Measurements from ENCODE around the gene TBL1X. TPM values are rescaled to one million over a fixed set of nuclear protein-coding genes. Genes with fewer than 3 reads are reported as not detected.
"Not testable (repeated sequence)": the region's sequence is repeated elsewhere in the genome, so short reads cannot be mapped to it uniquely, and the experiment has no call there.

The TBL1X gene
- total RNA-seq, 2 donors from 2014 or later: 9.2 to 17.4 TPM

DNA sequence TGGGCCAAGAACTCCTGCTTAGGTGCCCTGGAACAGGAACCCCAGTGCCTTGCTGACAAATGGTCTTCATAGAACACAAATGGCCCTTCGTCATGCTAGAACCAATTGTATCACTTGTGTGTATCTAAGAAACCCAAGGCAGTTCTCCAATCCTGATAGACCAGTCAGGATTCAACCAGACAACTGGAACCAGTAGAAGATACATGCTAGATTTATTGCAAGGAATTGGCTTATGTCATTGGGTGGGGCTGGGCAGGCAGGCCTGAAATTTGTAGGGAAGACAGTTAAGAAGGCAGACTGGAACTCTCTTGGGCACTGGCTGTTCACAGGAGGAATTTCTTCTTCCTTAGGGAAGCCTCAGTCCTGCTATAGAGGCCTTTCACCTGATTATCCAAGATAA is 17.0 kb upstream of the TBL1X start:
- Mint-ChIP-seq H3K36me3 (no peaks in the 10 kb centered on the region), H3K27ac (no peak overlapping the region), H3K9me3 (no peaks in the 10 kb centered on the region)
- DNase-seq (ENCODE audit: low spot score in 2 of 2) (no peak), ATAC-seq (no peak)

DNA sequence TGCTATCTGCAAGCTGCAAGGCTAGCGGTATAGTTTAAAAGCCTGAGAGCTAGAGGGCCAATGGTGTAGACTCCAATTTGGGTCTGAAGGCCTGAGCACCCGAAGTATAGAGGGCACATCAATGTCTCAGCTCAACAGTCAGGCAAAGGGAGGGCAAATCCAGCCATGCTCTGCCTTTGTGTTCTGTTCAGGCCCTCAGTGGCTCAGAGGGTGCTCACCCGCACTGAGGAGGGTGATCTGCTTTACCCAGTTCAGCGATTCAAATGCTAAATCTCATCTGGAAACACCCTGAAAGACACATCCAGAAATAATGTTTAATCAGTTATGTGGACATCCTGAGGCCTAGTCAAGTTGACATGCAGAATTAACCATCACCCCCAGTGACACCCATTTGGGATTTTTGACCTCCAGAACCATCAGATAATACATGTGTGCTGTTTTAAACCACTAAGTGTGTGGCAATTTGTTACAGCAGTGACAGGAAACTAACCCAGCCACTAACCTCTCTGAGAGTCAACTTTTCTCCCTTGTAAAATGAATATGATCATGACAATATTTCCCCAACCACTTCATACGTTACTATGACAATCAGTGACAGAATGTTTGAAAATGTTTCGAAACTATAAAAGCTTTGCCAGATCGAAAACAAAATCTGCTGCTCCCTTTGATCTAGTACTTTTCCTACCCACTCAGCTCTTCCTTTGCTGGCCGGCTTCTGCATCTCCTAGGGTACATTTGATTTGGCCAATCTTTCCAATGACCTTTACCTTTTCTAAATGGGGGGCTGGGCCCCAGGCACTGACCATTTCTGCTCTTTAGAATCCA is 8.4 kb upstream of the TBL1X start:
- no peaks in the 10 kb centered on the region for H3K36me3 Mint-ChIP-seq
- ATAC-seq (peak; percentile 93 to 94), DNase-seq (ENCODE audit: low spot score in 2 of 2) (peak in 1 of 2 donors; percentile 19)
- no peaks in the 10 kb centered on the region for H3K9me3 Mint-ChIP-seq
- peak overlapping the region; percentile 84 to 85 for H3K27ac Mint-ChIP-seq

DNA sequence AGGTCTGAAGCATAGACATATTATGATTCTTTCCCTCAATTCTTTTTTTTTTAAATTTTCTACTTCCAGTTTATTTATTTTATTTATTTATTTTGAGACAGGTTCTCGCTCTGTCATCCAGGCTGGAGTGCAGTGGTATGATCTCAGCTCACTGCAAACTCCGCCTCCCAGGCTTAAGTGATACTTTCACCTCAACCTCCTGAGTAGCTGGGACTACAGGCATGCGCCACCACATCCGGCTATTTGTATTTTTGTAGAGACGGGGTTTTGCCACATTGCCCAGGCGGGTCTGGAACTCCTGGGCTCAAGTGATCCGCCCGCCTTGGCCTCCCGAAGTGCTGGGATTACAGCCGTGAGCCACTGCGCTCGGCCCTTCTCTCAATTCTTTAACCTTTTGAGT is 6.8 kb upstream of the TBL1X start:
- not testable (repeated sequence) for DNase-seq (ENCODE audit: low spot score in 2 of 2); ATAC-seq; H3K27ac Mint-ChIP-seq; H3K36me3 Mint-ChIP-seq; H3K9me3 Mint-ChIP-seq

DNA sequence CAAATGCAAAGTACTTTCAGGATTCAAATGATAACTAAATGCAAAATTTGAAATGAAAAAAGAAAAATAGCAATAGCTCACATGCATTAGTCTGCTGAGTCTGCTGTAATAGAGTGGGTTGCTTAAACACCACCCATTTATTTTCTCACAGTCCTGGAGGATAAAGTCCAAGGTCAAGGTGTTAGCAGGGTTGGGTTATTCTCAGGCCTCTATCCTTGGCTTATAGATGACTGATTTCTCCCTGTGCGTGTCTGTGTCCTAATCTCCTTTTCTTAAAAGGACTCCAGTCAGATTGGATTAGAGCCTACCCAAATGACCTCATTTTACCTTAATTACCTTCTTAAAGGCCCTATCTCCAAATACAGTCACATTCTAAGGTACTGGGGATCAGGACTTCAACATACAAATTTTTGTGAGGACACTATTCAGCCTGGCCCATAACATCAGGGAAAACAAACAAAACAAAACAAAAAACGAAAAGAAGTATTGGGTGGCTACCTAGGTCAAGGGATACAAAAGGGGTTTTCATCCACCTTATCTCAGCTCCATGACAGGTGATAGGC is 6.3 kb upstream of the TBL1X start:
- ATAC-seq (no peak), DNase-seq (ENCODE audit: low spot score in 2 of 2) (no peak)
- Mint-ChIP-seq H3K27ac (no peak overlapping the region), H3K9me3 (no peaks in the 10 kb centered on the region), H3K36me3 (no peaks in the 10 kb centered on the region)

DNA sequence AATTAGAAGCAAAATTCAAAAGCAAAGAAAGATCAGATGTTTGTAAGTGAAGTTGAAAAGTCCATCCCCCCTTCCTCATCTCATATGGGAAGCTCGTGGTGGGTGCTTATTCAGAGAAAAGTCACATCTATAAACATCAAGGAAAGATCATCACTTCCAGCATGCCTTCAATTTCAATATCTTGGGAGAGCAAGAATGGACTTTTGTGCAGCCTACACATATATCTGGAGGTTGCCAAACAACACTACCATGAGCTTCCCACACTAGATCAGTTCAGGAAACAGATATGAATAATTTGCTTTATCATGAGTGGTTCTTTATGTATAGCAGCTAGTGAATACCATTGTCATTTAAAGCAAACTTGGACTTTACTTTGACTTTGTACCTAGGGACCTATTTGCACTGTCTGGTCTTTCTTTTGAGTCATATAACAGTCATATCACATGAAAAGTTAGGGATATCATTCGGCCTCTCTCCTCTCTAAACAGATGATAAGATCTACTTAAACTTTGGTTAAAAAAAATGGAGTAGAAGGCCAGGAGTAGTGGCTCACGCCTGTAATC is 5.6 kb upstream of the TBL1X start:
- ATAC-seq: no peak
- DNase-seq (ENCODE audit: low spot score in 2 of 2): no peak
- H3K9me3 Mint-ChIP-seq: no peaks in the 10 kb centered on the region
- no peaks in the 10 kb centered on the region for H3K36me3 Mint-ChIP-seq
- no peak overlapping the region for H3K27ac Mint-ChIP-seq

DNA sequence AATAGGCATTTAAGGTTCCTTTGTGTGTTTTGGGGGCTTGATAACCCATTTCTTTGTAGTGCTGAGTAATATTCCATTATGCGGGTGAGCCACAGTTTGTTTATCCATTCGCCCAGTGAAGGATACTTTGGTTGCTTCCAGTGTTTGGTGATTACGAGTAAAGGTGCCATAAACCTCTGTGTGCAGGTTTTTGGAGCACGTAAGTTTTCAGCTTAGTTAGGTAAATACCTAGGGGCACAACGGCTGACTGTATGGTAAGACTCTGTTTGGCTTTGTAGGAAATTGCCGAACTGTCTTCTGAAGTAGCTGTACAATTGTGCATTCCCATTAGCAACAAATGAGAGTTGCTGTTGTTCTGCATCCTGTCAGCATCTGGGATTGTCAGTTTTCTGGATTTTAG is 3.8 kb upstream of the TBL1X start:
- no peaks in the 10 kb centered on the region for H3K9me3 Mint-ChIP-seq
- H3K27ac Mint-ChIP-seq: no peak overlapping the region
- ATAC-seq (no peak), DNase-seq (ENCODE audit: low spot score in 2 of 2) (no peak)
- no peaks in the 10 kb centered on the region for H3K36me3 Mint-ChIP-seq

DNA sequence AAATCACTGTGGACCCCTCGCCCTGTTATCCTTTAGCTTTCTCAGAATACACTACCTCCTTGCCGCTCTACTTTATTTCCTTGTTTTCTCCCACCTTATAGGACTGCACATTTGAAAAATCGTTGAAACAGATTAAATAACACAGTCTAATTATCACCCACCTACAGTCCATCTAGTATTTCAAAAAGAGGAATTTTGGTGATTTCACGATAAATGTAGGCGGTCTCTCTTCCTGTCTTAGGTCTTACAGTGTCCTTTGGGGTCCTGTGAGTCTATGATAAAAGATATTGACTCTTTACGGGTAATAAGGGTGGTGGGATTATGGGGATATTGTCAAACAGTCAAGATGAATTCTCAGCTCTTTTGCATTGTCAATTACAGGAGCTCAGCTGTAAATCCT is 2.4 kb upstream of the TBL1X start:
- DNase-seq (ENCODE audit: low spot score in 2 of 2) (no peak), ATAC-seq (no peak)
- peak overlapping the region; percentile 71 to 87 for H3K27ac Mint-ChIP-seq
- no peaks in the 10 kb centered on the region for H3K36me3 Mint-ChIP-seq
- H3K9me3 Mint-ChIP-seq: no peaks in the 10 kb centered on the region

DNA sequence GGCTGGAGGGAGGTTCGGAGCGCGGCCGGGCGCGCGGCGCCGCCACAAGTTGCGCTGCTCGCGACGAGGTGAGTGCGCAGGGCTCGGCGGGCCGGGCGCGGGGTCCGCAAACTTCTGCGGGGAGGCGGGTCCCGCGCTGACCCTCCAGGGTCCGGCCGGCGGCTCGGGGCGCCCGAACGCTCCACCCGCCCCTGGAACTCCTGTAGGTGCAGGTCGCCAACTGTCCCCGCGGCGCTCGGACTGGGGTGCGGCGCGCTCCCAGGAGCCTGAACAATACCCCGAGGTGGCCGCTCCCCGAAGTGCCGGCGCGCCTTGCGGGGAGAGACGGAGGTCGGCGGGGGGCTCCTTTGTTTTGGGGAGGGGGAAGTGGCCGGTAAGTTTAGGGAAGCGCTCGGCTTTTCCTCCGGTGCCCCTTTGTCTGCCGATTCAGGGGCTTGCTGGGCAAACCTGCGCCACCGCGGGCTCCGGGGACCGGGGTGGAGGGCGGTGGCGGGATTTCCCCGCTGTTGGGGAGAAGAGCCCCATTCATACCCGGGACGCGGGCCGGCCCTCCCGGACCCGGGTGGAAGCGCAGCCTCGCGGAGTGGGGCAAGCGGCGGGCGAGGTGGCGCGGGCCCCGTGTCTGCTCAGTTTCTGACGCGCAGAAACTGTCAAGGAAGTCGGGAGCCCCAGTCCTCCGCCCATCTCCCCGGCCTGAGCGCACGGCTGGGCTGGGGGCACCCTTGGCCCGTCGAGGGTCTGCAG is 694 bp downstream of the TBL1X start:
- Mint-ChIP-seq H3K27ac (no peak overlapping the region), H3K36me3 (peaks cover 0 to 5% of the 10 kb centered on the region in 2 donors), H3K9me3 (no peaks in the 10 kb centered on the region)
- DNase-seq (ENCODE audit: low spot score in 2 of 2) (peak; percentile 26 to 56), ATAC-seq (peak; percentile 10 to 58)

DNA sequence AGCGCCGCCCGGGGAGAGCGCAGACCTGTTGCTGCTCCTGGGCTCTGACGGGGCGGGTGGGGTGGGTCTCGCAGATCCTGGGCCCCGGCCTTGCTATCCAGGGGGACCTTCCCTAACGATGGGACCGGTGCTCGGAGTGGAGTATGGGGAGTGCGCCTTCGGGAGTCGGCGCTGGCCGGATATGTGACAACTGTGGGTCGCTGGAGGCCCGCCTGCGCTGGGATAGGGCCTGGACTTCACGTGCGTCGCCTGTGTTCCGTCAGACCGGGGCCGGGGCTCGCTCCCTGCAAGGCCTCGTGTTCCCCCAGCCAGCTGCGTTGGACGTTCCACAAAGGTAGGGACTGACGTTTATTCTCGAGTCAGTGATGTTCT is 1.3 kb downstream of the TBL1X start:
- DNase-seq (ENCODE audit: low spot score in 2 of 2) (peak in 1 of 2 donors; percentile 16), ATAC-seq (peak in 1 of 2 donors; percentile 61)

DNA sequence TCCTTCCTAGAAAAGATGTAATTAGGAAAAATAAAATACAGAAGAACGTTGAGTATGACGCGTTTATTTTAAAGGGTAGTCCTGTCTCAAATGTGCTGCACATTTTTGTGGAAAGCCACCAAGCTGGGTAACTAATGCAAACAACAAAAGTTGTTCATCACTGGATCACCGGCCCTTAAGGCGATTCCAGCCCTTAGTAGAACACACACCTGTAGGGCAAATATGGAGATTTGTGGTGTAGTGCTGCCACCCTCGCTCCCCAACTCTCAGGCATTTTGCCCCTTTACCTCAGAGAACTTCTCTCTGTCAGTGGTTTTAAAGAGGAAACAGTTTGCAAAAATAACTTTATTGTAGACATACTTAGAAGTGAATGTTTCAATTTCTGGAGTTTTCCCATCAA is 1.9 kb downstream of the TBL1X start:
- Mint-ChIP-seq H3K36me3 (peaks cover 0 to 5% of the 10 kb centered on the region in 2 donors), H3K27ac (peak overlapping the region; percentile 64 to 77), H3K9me3 (no peaks in the 10 kb centered on the region)
- no peak for ATAC-seq
- no peak for DNase-seq (ENCODE audit: low spot score in 2 of 2)

More for the DNA sequence above, 1.3 kb downstream of the TBL1X start:
- peak overlapping the region in 1 of 2 donors; percentile 64 for H3K27ac Mint-ChIP-seq
- no peaks in the 10 kb centered on the region for H3K9me3 Mint-ChIP-seq
- peaks cover 0 to 5% of the 10 kb centered on the region in 2 donors for H3K36me3 Mint-ChIP-seq

DNA sequence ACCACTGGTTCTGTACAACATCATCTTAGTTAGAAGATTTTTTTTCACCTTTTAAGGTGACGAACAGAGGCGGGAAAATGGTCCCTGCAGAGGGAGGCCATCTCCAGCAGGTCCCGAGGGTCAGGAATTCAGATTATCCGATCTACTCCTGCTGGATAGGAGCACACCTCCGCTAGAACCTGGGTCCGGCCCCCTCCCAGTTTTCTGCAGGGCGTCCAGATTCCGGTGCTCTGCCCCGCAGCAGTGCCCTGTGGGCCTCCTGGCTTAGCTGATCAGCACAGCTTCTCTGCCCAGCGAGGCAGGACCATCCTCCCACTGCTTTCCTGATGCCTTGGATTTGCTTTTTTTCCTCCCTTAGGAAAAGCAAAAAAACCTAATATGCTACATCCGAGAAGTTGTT is 2.3 kb downstream of the TBL1X start:
- peaks cover 0 to 5% of the 10 kb centered on the region in 2 donors for H3K36me3 Mint-ChIP-seq

DNA sequence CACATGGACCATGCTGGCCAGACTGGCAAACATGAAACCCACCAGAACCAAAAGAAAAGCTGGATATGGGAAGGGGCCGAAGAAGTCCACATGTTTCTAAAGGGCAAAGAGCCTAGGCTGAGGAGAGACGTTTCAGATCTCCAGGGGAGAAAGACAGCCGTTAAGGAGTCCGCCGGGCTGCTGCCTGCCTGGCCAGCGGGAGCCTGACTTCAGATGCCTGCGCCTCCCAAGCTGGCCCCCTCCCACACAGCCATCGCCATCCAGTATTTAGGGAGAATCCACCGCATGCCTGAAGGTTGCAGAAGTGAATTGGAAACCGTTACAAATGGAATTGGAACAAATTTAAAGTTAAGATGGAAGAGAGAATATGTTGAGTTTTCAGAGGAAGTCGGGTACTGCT is 2.9 kb downstream of the TBL1X start:
- no peak for ATAC-seq
- H3K9me3 Mint-ChIP-seq: no peaks in the 10 kb centered on the region

More for the DNA sequence above, 2.3 kb downstream of the TBL1X start:
- DNase-seq (ENCODE audit: low spot score in 2 of 2): no peak
- ATAC-seq: no peak
- no peaks in the 10 kb centered on the region for H3K9me3 Mint-ChIP-seq
- H3K27ac Mint-ChIP-seq: no peak overlapping the region

DNA sequence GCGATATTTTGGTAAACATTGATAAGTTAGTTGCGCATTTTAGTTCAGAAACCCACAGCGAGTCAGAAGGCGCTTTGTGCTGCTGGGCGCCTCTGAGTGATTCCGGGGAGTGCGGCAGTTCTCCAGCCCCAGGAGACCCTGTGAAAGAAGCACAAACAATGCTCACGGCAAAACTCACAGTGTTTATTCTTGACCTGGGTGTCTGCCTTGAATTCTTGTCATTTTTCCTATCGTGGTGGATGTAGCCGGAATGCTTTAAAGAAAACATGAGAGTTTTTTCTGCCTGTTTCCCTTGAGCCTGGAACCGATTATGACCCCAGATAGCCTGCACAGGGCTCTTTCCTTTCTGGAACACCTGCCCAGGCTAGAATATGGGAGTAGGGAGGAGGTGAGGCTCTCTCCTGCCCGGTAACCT is 6.7 kb downstream of the TBL1X start:
- H3K27ac Mint-ChIP-seq: no peak overlapping the region
- no peak for DNase-seq (ENCODE audit: low spot score in 2 of 2)
- no peaks in the 10 kb centered on the region for H3K9me3 Mint-ChIP-seq
- no peak for ATAC-seq
- peaks cover 5 to 17% of the 10 kb centered on the region in 2 donors for H3K36me3 Mint-ChIP-seq

More for the DNA sequence above, 2.9 kb downstream of the TBL1X start:
- no peak for DNase-seq (ENCODE audit: low spot score in 2 of 2)
- H3K27ac Mint-ChIP-seq: peak overlapping the region in 1 of 2 donors; percentile 33
- H3K36me3 Mint-ChIP-seq: peaks cover 0 to 5% of the 10 kb centered on the region in 2 donors

DNA sequence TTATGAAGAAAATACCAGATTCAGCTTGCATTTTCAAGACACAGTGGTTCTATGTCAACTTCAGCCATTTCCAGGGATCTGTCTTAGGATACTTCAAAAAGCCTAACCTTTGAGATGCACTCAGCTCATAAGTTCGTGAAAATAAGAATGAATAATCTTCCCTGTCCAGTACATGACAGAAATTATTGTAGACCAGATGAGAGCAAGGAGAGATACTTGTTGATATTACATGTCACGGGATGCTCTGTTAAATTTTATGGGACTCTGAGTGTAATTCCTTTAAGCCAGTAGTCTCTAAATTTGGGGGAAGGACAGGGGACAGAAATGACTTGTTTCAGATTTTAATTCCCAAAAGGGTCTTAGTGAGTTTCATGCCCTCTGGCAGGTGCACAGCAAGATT is 8.8 kb downstream of the TBL1X start:
- no peak overlapping the region for H3K27ac Mint-ChIP-seq
- ATAC-seq (no peak), DNase-seq (ENCODE audit: low spot score in 2 of 2) (no peak)
- H3K9me3 Mint-ChIP-seq: no peaks in the 10 kb centered on the region
- peaks cover 0 to 17% of the 10 kb centered on the region in 2 donors for H3K36me3 Mint-ChIP-seq

DNA sequence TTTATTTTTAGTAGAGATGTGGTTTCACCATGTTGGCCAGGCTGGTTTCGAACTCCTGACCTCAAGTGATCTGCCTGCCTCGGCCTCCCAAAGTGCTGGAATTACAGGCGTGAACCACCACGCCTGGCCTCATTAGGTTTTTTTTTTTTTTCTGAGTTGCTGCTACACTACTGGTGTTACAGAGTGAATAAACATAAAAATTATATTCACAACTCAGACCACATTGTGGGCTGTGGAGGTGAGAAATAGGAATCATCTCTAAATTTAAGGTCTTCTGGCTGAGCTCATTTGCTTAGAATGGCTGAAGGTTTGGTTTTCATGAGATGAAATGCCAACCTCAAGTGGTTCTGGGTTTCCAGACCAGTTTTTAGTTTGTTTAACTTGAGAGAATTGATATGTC is 10.6 kb downstream of the TBL1X start:
- Mint-ChIP-seq H3K36me3 (peaks cover 9 to 27% of the 10 kb centered on the region in 2 donors), H3K27ac (peak overlapping the region in 1 of 2 donors; percentile 50)
- ATAC-seq: peak in 1 of 2 donors; percentile 29
- not testable (repeated sequence) for DNase-seq (ENCODE audit: low spot score in 2 of 2); H3K9me3 Mint-ChIP-seq

DNA sequence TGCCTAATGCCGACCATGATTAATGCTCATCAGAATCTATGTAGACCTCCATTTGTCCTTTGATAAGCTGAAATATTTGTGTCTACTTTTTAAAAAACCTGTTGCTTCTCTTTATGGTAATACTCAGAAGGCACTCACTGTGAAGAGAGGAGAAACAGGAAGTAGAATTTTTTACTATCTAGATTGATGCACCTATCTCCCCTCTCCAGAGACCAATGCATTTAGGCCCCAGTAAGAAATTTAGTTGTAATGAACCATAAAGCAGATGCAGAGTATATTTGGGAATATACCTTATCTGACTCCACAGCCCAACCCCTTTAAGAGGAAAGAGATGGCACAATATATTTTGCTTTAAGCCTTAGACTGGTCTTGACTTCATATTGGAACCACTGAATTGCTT is 11.1 kb downstream of the TBL1X start:
- peaks cover 0 to 4% of the 10 kb centered on the region in 2 donors for H3K9me3 Mint-ChIP-seq
- peaks cover 9 to 27% of the 10 kb centered on the region in 2 donors for H3K36me3 Mint-ChIP-seq
- no peak overlapping the region for H3K27ac Mint-ChIP-seq
- no peak for ATAC-seq
- DNase-seq (ENCODE audit: low spot score in 2 of 2): no peak
